ENCODE results near the gene RAPGEF1. TPM values are rescaled to one million over a fixed set of nuclear protein-coding genes. Genes with fewer than 3 reads are reported as not detected.

Gene RAPGEF1
- total and polyA plus RNA-seq, 2 of the 13 experiments (the other 11 are each of a cell fraction or from before 2014, with no cell fraction given): 21.2 to 38.9 TPM

- TF ChIP-seq RERE (CRISPR knock-in tag; IDR thresholded peaks at IDR 0.05; ENCODE audit: low read depth): no peak
- 0 out of 2 replicates have a peak, but pooled peaks have one; percentile 15 for TF ChIP-seq ZBTB33 (CRISPR knock-in tag; IDR thresholded peaks at IDR 0.05)
- TF ChIP-seq POLR2G (IDR thresholded peaks at IDR 0.05; ENCODE audit: low read depth, low read length): peak; percentile 54; the same call in 1 of the 2 replicates
- TF ChIP-seq HOXA7 (CRISPR knock-in tag; IDR thresholded peaks at IDR 0.05): no peak
- TF ChIP-seq NFYC (CRISPR knock-in tag; IDR thresholded peaks at IDR 0.05): no peak
- TF ChIP-seq ATF2 (CRISPR knock-in tag; IDR thresholded peaks at IDR 0.05): 0 out of 2 replicates have a peak, but pooled peaks have one; percentile 24
- peak; percentile 52; the same call in 1 of the 2 replicates for TF ChIP-seq E2F1 (CRISPR knock-in tag; IDR thresholded peaks at IDR 0.05)
- TF ChIP-seq MXD4 (CRISPR knock-in tag; IDR thresholded peaks at IDR 0.05): no peak
- TF ChIP-seq ZNF83 (CRISPR knock-in tag; IDR thresholded peaks at IDR 0.05; ENCODE audit: borderline replicate concordance): no peak
- TF ChIP-seq ISL2 (CRISPR knock-in tag; IDR thresholded peaks at IDR 0.05): no peak; the same call in 1 of the 2 replicates
- TF ChIP-seq ZNF430 (CRISPR knock-in tag; IDR thresholded peaks at IDR 0.05): no peak
- no peak; the same call in 1 of the 2 replicates for TF ChIP-seq ARID4A (CRISPR knock-in tag; IDR thresholded peaks at IDR 0.05; ENCODE audit: borderline replicate concordance)
Observed at GRCh38 chr9:131530920-131531832, 208.7 kb downstream of the RAPGEF1 start, which contains the start of gene UCK1 (continued).
